WTC11 (cell line): ENCODE data around the gene MLYCD. TPM values are rescaled to one million over a fixed set of nuclear protein-coding genes. Genes with fewer than 3 reads are reported as not detected.

Experiments
- ATAC-seq: fragments of 200-7000 bp; cut with Tn5 transposase; 2 replicates; pipeline ENCODE4 v1.10.0; 2021; ENCODE audit warnings: mild to moderate bottlenecking, moderate library complexity
- CTCF ChIA-PET: fragments of 300-600 bp; sonication (Branson Sonifier 250); formaldehyde crosslinking; loops from one replicate; lab custom pipeline; 2021; ENCODE audit warnings: antibody characterized with exemption; lab: Charles Lee
- POLR2A ChIA-PET: fragments of 350-600 bp; sonication (Branson Sonifier 250); formaldehyde crosslinking; loops from one replicate; lab custom pipeline; 2021; ENCODE audit warnings: antibody characterized with exemption; lab: Charles Lee
- DNase-seq: peaks from one replicate; pipeline ENCODE4 v3.0.0; 2021; ENCODE audit warnings: low spot score
- H3K27ac Mint-ChIP-seq: 2 replicates; pipeline ENCODE4 v1.8.0; 2021; ENCODE audit warnings: mixed read lengths
- H3K27me3 Mint-ChIP-seq: 2 replicates; pipeline ENCODE4 v1.8.0; 2021; ENCODE audit warnings: low read depth, mild to moderate bottlenecking, moderate library complexity, mixed read lengths
- H3K36me3 Mint-ChIP-seq: 2 replicates; pipeline ENCODE4 v1.8.0; 2021; ENCODE audit warnings: mixed read lengths
- H3K4me1 Mint-ChIP-seq: 2 replicates; pipeline ENCODE4 v1.8.0; 2022; ENCODE audit warnings: mixed read lengths
- H3K4me3 Mint-ChIP-seq: 2 replicates; pipeline ENCODE4 v1.8.0; 2021; ENCODE audit warnings: mild to moderate bottlenecking, moderate library complexity, mixed read lengths
- H3K9me3 Mint-ChIP-seq: 2 replicates; pipeline ENCODE4 v1.8.0; 2021; ENCODE audit warnings: mixed read lengths
- CBFB ChIP-seq: sonication (generic); formaldehyde crosslinking; IDR thresholded peaks from 2 replicates; pipeline ENCODE4 v1.8.1; 2022; ENCODE audit warnings: mild to moderate bottlenecking, low read depth, missing genetic modification reagents
- CREM ChIP-seq: sonication (generic); formaldehyde crosslinking; IDR thresholded peaks from 2 replicates; pipeline ENCODE4 v1.8.1; 2022; ENCODE audit warnings: mild to moderate bottlenecking, missing genetic modification reagents, moderate library complexity
- E2F1 ChIP-seq: sonication (generic); formaldehyde crosslinking; IDR thresholded peaks from 2 replicates; pipeline ENCODE4 v1.8.0; 2022; ENCODE audit warnings: mild to moderate bottlenecking, missing genetic modification reagents
- FOXJ3 ChIP-seq: sonication (generic); formaldehyde crosslinking; IDR thresholded peaks from 2 replicates; pipeline ENCODE4 v1.9.0; 2021; ENCODE audit warnings: missing genetic modification reagents, mild to moderate bottlenecking, borderline replicate concordance
- GABPB1 ChIP-seq: sonication (generic); formaldehyde crosslinking; IDR thresholded peaks from 2 replicates; pipeline ENCODE4 v1.8.1; 2023; ENCODE audit warnings: mild to moderate bottlenecking, missing genetic modification reagents
- GTF2I ChIP-seq: fragments of 250-450 bp; sonication (Bioruptor Pico); conservative IDR thresholded peaks from 2 replicates; pipeline ENCODE4 v1.4.0; 2021; ENCODE audit warnings: mild to moderate bottlenecking
- HMGA2 ChIP-seq: fragments of 250-450 bp; sonication (Bioruptor Pico); IDR thresholded peaks from 2 replicates; pipeline ENCODE4 v1.4.0; 2021; ENCODE audit warnings: mild to moderate bottlenecking, moderate library complexity
- JUN ChIP-seq: sonication (generic); formaldehyde crosslinking; IDR thresholded peaks from 2 replicates; pipeline ENCODE4 v1.8.0; 2023; ENCODE audit warnings: mild to moderate bottlenecking, missing genetic modification reagents
- NFATC4 ChIP-seq: fragments of 250-450 bp; sonication (Bioruptor Pico); IDR thresholded peaks from 2 replicates; pipeline ENCODE4 v1.9.0; 2021; ENCODE audit warnings: mild to moderate bottlenecking
- NFYB ChIP-seq: sonication (generic); formaldehyde crosslinking; conservative IDR thresholded peaks from 2 replicates; pipeline ENCODE4 v1.8.0; 2022; ENCODE audit warnings: low read depth, missing genetic modification reagents
- NR2C2 ChIP-seq: sonication (generic); formaldehyde crosslinking; IDR thresholded peaks from 2 replicates; pipeline ENCODE4 v1.8.0; 2022; ENCODE audit warnings: mild to moderate bottlenecking, missing genetic modification reagents
- RORB ChIP-seq: fragments of 250-450 bp; sonication (Bioruptor Pico); IDR thresholded peaks from 2 replicates; pipeline ENCODE4 v1.9.0; 2021; ENCODE audit warnings: mild to moderate bottlenecking
- SP1 ChIP-seq: sonication (generic); formaldehyde crosslinking; conservative IDR thresholded peaks from 2 replicates; pipeline ENCODE4 v1.8.1; 2022; ENCODE audit warnings: missing genetic modification reagents
- USF1 ChIP-seq: sonication (generic); formaldehyde crosslinking; IDR thresholded peaks from 2 replicates; pipeline ENCODE4 v1.8.0; 2022; ENCODE audit warnings: mild to moderate bottlenecking, missing genetic modification reagents
- ZNF121 ChIP-seq: sonication (generic); formaldehyde crosslinking; IDR thresholded peaks from 2 replicates; pipeline ENCODE4 v1.8.0; 2023; ENCODE audit warnings: missing genetic modification reagents
- ZNF232 ChIP-seq: sonication (generic); formaldehyde crosslinking; IDR thresholded peaks from 2 replicates; pipeline ENCODE4 v1.8.0; 2022; ENCODE audit warnings: mild to moderate bottlenecking, missing genetic modification reagents
- ZNF423 ChIP-seq: fragments of 250-450 bp; sonication (Bioruptor Pico); IDR thresholded peaks from 2 replicates; pipeline ENCODE4 v2.1.2; 2022; ENCODE audit warnings: mild to moderate bottlenecking, moderate library complexity
- ZNF532 ChIP-seq: fragments of 250-450 bp; sonication (Bioruptor Pico); IDR thresholded peaks from 2 replicates; pipeline ENCODE4 v1.9.0; 2021; ENCODE audit warnings: mild to moderate bottlenecking, borderline replicate concordance
- total RNA-seq: library from RNA; stranded (reverse); gene quantifications from 3 replicates; pipeline ENCODE4 v1.2.3, GENCODE V29; 2021
- TF ChIP-seq, protein P1 (sequence below): sonication (generic); formaldehyde crosslinking; IDR thresholded peaks from 2 replicates; pipeline ENCODE4 v1.8.1; 2023; ENCODE audit warnings: mild to moderate bottlenecking, missing genetic modification reagents, moderate library complexity
- TF ChIP-seq, protein P2 (sequence below): sonication (generic); formaldehyde crosslinking; IDR thresholded peaks from 2 replicates; pipeline ENCODE4 v1.8.1; 2022; ENCODE audit warnings: missing genetic modification reagents, borderline replicate concordance

Gene MLYCD
- total RNA-seq, 1 experiment from 2014 or later, result 6.3 TPM

DNA sequence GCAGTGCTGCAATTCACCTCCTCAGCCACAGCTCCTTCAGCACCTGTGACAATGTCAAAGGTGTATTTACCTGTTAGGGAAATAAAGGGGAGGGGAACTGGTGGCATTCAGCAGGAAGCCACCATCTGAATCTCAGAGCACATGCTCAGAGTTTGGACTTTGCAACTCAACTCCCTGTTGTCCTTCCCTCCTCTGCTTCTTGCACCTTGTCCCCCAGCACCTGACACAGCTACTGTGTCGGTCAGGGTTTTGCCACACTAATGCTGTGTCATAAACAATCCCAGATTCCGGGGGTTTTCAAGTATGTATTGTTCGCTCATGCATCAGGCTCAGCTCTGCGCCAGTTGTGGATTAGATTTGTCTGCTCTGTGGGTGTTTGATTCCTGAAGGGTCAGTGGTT is 47.4 kb upstream of the MLYCD start:
- CTCF ChIA-PET, result interaction anchor here (0.8 kb wide), 1 partner anchor 35 kb away, joined by 3 read pairs; no protein-coding TSS in a partner anchor

More for the DNA sequence above, 47.4 kb upstream of the MLYCD start:
- no peak overlapping the region for H3K4me3 Mint-ChIP-seq
- 0 out of 2 replicates have a peak, but pooled peaks cover 3% of the 10 kb centered on the region for H3K9me3 Mint-ChIP-seq
- ATAC-seq (peak; percentile 16), DNase-seq (no peak)
- no peaks in the 10 kb centered on the region for H3K36me3 Mint-ChIP-seq
- no peaks in the 10 kb centered on the region; the same call in 1 of the 2 replicates for H3K27me3 Mint-ChIP-seq
- peaks cover 59% of the 10 kb centered on the region for H3K4me1 Mint-ChIP-seq
- POLR2A ChIA-PET, result no interaction called here
- TF ChIP-seq HMGA2 (CRISPR knock-in tag), result no peak
- TF ChIP-seq NFATC4 (CRISPR knock-in tag), result no peak
- TF ChIP-seq, protein P1, sequence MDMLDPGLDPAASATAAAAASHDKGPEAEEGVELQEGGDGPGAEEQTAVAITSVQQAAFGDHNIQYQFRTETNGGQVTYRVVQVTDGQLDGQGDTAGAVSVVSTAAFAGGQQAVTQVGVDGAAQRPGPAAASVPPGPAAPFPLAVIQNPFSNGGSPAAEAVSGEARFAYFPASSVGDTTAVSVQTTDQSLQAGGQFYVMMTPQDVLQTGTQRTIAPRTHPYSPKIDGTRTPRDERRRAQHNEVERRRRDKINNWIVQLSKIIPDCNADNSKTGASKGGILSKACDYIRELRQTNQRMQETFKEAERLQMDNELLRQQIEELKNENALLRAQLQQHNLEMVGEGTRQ (CRISPR knock-in tag), result no peak
- TF ChIP-seq RORB (CRISPR knock-in tag), result no peak
- TF ChIP-seq ZNF232, result no peak
- no peak for TF ChIP-seq ZNF423
- no peak for TF ChIP-seq JUN (CRISPR knock-in tag)
- TF ChIP-seq SP1 (CRISPR knock-in tag), result no peak
- no peak for TF ChIP-seq CBFB (CRISPR knock-in tag)
- no peak for TF ChIP-seq GABPB1
- TF ChIP-seq, protein P2, sequence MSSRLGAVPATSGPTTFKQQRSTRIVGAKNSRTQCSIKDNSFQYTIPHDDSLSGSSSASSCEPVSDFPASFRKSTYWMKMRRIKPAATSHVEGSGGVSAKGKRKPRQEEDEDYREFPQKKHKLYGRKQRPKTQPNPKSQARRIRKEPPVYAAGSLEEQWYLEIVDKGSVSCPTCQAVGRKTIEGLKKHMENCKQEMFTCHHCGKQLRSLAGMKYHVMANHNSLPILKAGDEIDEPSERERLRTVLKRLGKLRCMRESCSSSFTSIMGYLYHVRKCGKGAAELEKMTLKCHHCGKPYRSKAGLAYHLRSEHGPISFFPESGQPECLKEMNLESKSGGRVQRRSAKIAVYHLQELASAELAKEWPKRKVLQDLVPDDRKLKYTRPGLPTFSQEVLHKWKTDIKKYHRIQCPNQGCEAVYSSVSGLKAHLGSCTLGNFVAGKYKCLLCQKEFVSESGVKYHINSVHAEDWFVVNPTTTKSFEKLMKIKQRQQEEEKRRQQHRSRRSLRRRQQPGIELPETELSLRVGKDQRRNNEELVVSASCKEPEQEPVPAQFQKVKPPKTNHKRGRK (CRISPR knock-in tag), result no peak
- no peak for TF ChIP-seq USF1
- TF ChIP-seq ZNF532, result no peak
- TF ChIP-seq FOXJ3, result no peak
- no peak for TF ChIP-seq NR2C2 (CRISPR knock-in tag)
- no peak for TF ChIP-seq ZNF121 (CRISPR knock-in tag)
- TF ChIP-seq CREM (CRISPR knock-in tag), result no peak
- TF ChIP-seq NFYB, result no peak
- TF ChIP-seq E2F1 (CRISPR knock-in tag), result no peak
- no peak for TF ChIP-seq GTF2I (CRISPR knock-in tag)
- 0 out of 2 replicates have a peak overlapping the region, but pooled peaks have one; percentile 10 for H3K27ac Mint-ChIP-seq
